Measurements from ENCODE around the gene SATB2.

The SATB2 gene

GRCh38 chr2:199329466-199329865, 128.3 kb downstream of the SATB2 start:
- in situ Hi-C loops (cut with MboI; ENCODE audit: low pct_unique_long_range_greater_than_20kb, low sequenced_read_pairs, unreplicated experiment): no loop called here
- TF ChIP-seq, protein P1, sequence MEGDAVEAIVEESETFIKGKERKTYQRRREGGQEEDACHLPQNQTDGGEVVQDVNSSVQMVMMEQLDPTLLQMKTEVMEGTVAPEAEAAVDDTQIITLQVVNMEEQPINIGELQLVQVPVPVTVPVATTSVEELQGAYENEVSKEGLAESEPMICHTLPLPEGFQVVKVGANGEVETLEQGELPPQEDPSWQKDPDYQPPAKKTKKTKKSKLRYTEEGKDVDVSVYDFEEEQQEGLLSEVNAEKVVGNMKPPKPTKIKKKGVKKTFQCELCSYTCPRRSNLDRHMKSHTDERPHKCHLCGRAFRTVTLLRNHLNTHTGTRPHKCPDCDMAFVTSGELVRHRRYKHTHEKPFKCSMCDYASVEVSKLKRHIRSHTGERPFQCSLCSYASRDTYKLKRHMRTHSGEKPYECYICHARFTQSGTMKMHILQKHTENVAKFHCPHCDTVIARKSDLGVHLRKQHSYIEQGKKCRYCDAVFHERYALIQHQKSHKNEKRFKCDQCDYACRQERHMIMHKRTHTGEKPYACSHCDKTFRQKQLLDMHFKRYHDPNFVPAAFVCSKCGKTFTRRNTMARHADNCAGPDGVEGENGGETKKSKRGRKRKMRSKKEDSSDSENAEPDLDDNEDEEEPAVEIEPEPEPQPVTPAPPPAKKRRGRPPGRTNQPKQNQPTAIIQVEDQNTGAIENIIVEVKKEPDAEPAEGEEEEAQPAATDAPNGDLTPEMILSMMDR (IDR thresholded peaks at IDR 0.05; ENCODE audit: extremely low read depth, insufficient read depth, missing control alignments): no peak
- DNase-seq (ENCODE audit: low spot score): no peak

DNA sequence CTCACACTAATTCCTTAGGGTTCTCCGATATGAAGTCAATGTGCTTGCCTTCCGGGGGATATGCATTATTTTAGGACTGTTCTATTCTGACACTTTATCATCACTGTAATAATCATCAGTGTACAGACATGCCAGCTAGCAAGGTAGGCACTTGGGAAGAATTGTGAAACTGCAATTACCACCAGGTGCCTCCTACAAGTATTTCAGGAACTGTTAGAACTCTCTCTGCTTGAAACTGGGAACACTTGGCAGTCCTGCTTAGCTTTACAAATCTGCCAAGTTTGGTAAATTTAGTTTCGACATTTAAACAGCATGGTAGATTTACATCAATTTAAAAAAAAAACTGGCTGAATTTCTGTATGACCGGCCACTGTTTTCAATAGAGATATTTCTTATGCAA, 128.7 kb downstream of the SATB2 start:
- in situ Hi-C loops (cut with MboI; ENCODE audit: low pct_unique_long_range_greater_than_20kb, low sequenced_read_pairs, unreplicated experiment): no loop called here
- TF ChIP-seq, protein P1 (IDR thresholded peaks at IDR 0.05; ENCODE audit: extremely low read depth, insufficient read depth, missing control alignments): no peak
- DNase-seq (ENCODE audit: low spot score): no peak

DNA sequence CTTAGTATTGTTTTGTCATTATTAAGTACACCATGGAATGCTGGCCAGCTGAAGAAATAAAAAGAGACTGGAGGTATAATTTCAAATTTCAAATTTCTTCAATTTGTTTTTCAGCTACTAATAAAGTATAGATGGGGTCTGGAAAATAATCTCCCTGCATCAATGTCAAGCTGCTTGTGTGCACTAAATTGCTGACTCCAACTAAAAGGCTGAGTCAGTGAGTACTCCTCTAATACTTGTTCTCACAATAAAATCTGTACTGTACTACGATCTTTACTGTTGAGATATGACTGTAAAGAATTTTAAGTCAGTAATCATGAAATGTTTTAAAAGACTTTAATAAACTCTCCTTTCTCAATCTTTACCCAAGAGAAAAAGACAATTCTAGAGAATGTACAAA, 131.9 kb downstream of the SATB2 start:
- DNase-seq (ENCODE audit: low spot score): no peak

GRCh38 chr2:199322151-199322550, 135.6 kb downstream of the SATB2 start:
- in situ Hi-C loops (cut with MboI; ENCODE audit: low pct_unique_long_range_greater_than_20kb, low sequenced_read_pairs, unreplicated experiment): no loop called here
- TF ChIP-seq, protein P1 (IDR thresholded peaks at IDR 0.05; ENCODE audit: extremely low read depth, insufficient read depth, missing control alignments): no peak
- no peak for DNase-seq (ENCODE audit: low spot score)

More for the DNA sequence above, 131.9 kb downstream of the SATB2 start:
- TF ChIP-seq, protein P1 (IDR thresholded peaks at IDR 0.05; ENCODE audit: extremely low read depth, insufficient read depth, missing control alignments): no peak
- in situ Hi-C loops (cut with MboI; ENCODE audit: low pct_unique_long_range_greater_than_20kb, low sequenced_read_pairs, unreplicated experiment): no loop called here

GRCh38 chr2:199317646-199318045, 140.1 kb downstream of the SATB2 start:
- DNase-seq (ENCODE audit: low spot score): no peak
- in situ Hi-C loops (cut with MboI; ENCODE audit: low pct_unique_long_range_greater_than_20kb, low sequenced_read_pairs, unreplicated experiment): no loop called here
- TF ChIP-seq, protein P1 (IDR thresholded peaks at IDR 0.05; ENCODE audit: extremely low read depth, insufficient read depth, missing control alignments): no peak

DNA sequence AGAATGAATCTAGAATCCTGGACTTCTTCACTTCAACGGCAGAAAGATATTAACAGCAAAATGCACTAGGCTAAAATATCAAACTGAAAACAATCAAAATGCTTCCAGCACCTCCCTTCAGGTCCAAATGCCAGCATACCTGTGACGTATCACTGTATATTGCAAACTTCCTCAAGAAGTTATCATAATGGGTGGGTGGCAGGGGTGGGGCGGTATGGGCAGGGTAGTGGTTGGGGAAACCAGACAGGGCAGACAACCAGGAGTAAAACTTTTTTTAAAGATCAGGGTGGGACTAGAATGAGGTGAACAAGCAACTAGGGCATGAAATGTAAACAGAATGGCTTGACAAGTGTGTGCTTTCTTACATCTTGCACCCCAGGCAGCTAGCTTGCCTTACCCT, 140.9 kb downstream of the SATB2 start:
- TF ChIP-seq, protein P1 (IDR thresholded peaks at IDR 0.05; ENCODE audit: extremely low read depth, insufficient read depth, missing control alignments): no peak
- no peak for DNase-seq (ENCODE audit: low spot score)
- in situ Hi-C loops (cut with MboI; ENCODE audit: low pct_unique_long_range_greater_than_20kb, low sequenced_read_pairs, unreplicated experiment): no loop called here
